K562 (cell line): ENCODE measurements around the gene CDR2L. TPM values are rescaled to one million over a fixed set of nuclear protein-coding genes. Genes with fewer than 3 reads are reported as not detected.

ENCODE experiments used
- ATF1 ChIP-seq, 2 experiments: fragments of 450-650 bp in 1 of 2; IDR thresholded peaks; 2 replicates each; pipeline ENCODE4 v1.6.1; 2016; ENCODE audit warnings: missing compliant biosample characterization in 1 of 2, missing genetic modification characterization in 1 of 2
- LARP7 ChIP-seq: fragments of 450-650 bp; IDR thresholded peaks from 2 replicates; pipeline ENCODE4 v1.6.1; 2016
- MAX ChIP-seq: sonication (generic); formaldehyde crosslinking; IDR thresholded peaks from 2 replicates; pipeline ENCODE4 v1.9.0; 2022; ENCODE audit warnings: mild to moderate bottlenecking, missing genetic modification reagents
- NFRKB ChIP-seq: fragments of 450-650 bp; IDR thresholded peaks from 2 replicates; pipeline ENCODE4 v1.6.1; 2016; ENCODE audit warnings: low read depth
- NFXL1 ChIP-seq: fragments of 450-650 bp; formaldehyde crosslinking; IDR thresholded peaks from 2 replicates; pipeline ENCODE4 v1.4.0; 2021; ENCODE audit warnings: mild to moderate bottlenecking
- NR3C1 ChIP-seq: sonication (generic); formaldehyde crosslinking; IDR thresholded peaks from 2 replicates; pipeline ENCODE4 v1.8.1; 2022; ENCODE audit warnings: missing genetic modification reagents
- RCOR1 ChIP-seq, 2 experiments: IDR thresholded peaks; 2 replicates each; pipeline ENCODE4 v1.6.1; 2012; ENCODE audit warnings: low read depth in 2 of 2, low read length in 2 of 2, borderline replicate concordance in 1 of 2, improper control_type of control experiment in 1 of 2
- SAFB2 ChIP-seq: fragments of 200-400 bp; formaldehyde crosslinking; IDR thresholded peaks from 2 replicates; pipeline ENCODE4 v1.6.1; 2018; ENCODE audit warnings: borderline replicate concordance, low read length, low read depth, moderate library complexity; ENCODE audit not compliant: severe bottlenecking
- TAF9B ChIP-seq: fragments of 450-650 bp; IDR thresholded peaks from 2 replicates; pipeline ENCODE4 v1.6.1; 2018; ENCODE audit warnings: mild to moderate bottlenecking; ENCODE audit not compliant: partially characterized antibody
- TEAD1 ChIP-seq, 2 experiments: fragments of 450-650 bp in 1 of 2; sonication (generic) in 1 of 2; formaldehyde crosslinking; IDR thresholded peaks; 2 replicates each; pipeline versions ENCODE4 v1.4.0 to v1.8.0; 2020 to 2022; ENCODE audit warnings: mild to moderate bottlenecking in 2 of 2, missing genetic modification reagents in 1 of 2
- ZBTB7A ChIP-seq: IDR thresholded peaks from 2 replicates; pipeline ENCODE4 v1.6.1; 2011; ENCODE audit warnings: low read depth, mild to moderate bottlenecking, low read length, moderate library complexity, borderline replicate concordance; ENCODE audit not compliant: control insufficient read depth
- ZNF263 ChIP-seq: sonication (generic); formaldehyde crosslinking; IDR thresholded peaks from 2 replicates; pipeline ENCODE4 v1.8.0; 2022; ENCODE audit warnings: mild to moderate bottlenecking, missing genetic modification reagents, borderline replicate concordance
- ZNF696 ChIP-seq: fragments of 250-450 bp; sonication (Bioruptor Pico); conservative IDR thresholded peaks from 2 replicates; pipeline ENCODE4 v1.4.0; 2020; ENCODE audit warnings: mild to moderate bottlenecking, moderate library complexity
- polyA plus RNA-seq, 8 experiments: library from polyadenylated mRNA; depleted of rRNA in 4 of 8; stranded (reverse) in 5 of 8; unstranded in 3 of 8; fragments of >200 nt; fragmentation: Nextera tagmentation in 2 of 8; fragmentation: Illumina TruSeq in 1 of 8; extraction: Ambion mirVana in 2 of 8; extraction: Trizol in 1 of 8; gene quantifications; 2 replicates each; pipeline versions ENCODE4 v1.2.1 to v1.2.3, GENCODE V29; 2011 to 2014; ENCODE audit warnings: inconsistent platforms in 1 of 8, missing spikeins in 1 of 8
- total RNA-seq, 7 experiments: library from RNA; depleted of rRNA in 6 of 7; stranded (reverse); fragments of >200 nt in 6 of 7; fragmentation: Illumina TruSeq in 2 of 7; extraction: Trizol in 2 of 7; gene quantifications; 2 replicates each; pipeline versions ENCODE4 v1.2.1 to v1.2.3, GENCODE V29; 2011 to 2021; ENCODE audit warnings: low replicate concordance in 1 of 7
- TF ChIP-seq, protein P1 (sequence below), 2 experiments: IDR thresholded peaks; 2 replicates each; pipeline ENCODE4 v1.6.1; 2011; ENCODE audit warnings: borderline replicate concordance in 1 of 2, control low read depth in 1 of 2, low read depth in 1 of 2, low read length in 1 of 2, mild to moderate bottlenecking in 1 of 2, mixed read lengths in 1 of 2, moderate library complexity in 1 of 2; ENCODE audit not compliant: insufficient read depth in 1 of 2, insufficient read length in 1 of 2, poor library complexity in 1 of 2, severe bottlenecking in 1 of 2; ENCODE audit errors: extremely low read depth in 1 of 2
- TF ChIP-seq, protein P2 (sequence below), 2 experiments: fragments of 450-650 bp in 1 of 2; sonication (generic) in 1 of 2; formaldehyde crosslinking; conservative IDR thresholded peaks; 2 replicates each; pipeline versions ENCODE4 v1.4.0 to v1.8.1; 2020 to 2022; ENCODE audit warnings: mild to moderate bottlenecking in 1 of 2, missing genetic modification reagents in 1 of 2
- TF ChIP-seq, protein P3 (sequence below): fragments of 250-450 bp; sonication (Bioruptor Pico); IDR thresholded peaks from 2 replicates; pipeline ENCODE4 v1.4.0; 2020; ENCODE audit warnings: mild to moderate bottlenecking, moderate library complexity, borderline replicate concordance
- TF ChIP-seq, protein P4 (sequence below): fragments of 450-650 bp; formaldehyde crosslinking; IDR thresholded peaks from 2 replicates; pipeline ENCODE4 v1.4.0; 2022; ENCODE audit warnings: missing genetic modification characterization

CDR2L gene
- total and polyA plus RNA-seq, 9 of the 15 experiments (the other 6 are each of a cell fraction or from before 2014, with no cell fraction given): 2.7 to 16.0 (median 7.3) TPM

- TF ChIP-seq, protein P1, sequence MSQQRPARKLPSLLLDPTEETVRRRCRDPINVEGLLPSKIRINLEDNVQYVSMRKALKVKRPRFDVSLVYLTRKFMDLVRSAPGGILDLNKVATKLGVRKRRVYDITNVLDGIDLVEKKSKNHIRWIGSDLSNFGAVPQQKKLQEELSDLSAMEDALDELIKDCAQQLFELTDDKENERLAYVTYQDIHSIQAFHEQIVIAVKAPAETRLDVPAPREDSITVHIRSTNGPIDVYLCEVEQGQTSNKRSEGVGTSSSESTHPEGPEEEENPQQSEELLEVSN (IDR thresholded peaks at IDR 0.05; ENCODE audit: borderline replicate concordance in 1 of 2, extremely low read depth in 1 of 2, insufficient read depth in 1 of 2, insufficient read length in 1 of 2, low read depth in 1 of 2, low read length in 1 of 2, poor library complexity in 1 of 2, severe bottlenecking in 1 of 2): peak in 1 of 2 experiments; percentile 24
- TF ChIP-seq, protein P2, sequence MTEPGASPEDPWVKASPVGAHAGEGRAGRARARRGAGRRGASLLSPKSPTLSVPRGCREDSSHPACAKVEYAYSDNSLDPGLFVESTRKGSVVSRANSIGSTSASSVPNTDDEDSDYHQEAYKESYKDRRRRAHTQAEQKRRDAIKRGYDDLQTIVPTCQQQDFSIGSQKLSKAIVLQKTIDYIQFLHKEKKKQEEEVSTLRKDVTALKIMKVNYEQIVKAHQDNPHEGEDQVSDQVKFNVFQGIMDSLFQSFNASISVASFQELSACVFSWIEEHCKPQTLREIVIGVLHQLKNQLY (CRISPR knock-in tag; conservative IDR thresholded peaks at IDR 0.05): 0 out of 4 replicates have a peak, but pooled peaks of 1 of the 2 experiments have one; percentile 32
- TF ChIP-seq NFXL1 (no peak), SAFB2 (no peak), NFRKB (peak; percentile 79), ATF1 (CRISPR knock-in tag; IDR thresholded peaks at IDR 0.05) (no peak), ATF1 (tag; IDR thresholded peaks at IDR 0.05) (peak; percentile 93), TEAD1 (CRISPR knock-in tag; IDR thresholded peaks at IDR 0.05) (no peak), TAF9B (peak; percentile 71), ZBTB7A (peak; percentile 98), NR3C1 (no peak), LARP7 (no peak), ZNF696 (CRISPR knock-in tag) (no peak), MAX (CRISPR knock-in tag) (no peak; the same call in 1 of the 2 replicates), ZNF263 (CRISPR knock-in tag) (0 out of 2 replicates have a peak, but pooled peaks have one; percentile 70), RCOR1 (IDR thresholded peaks at IDR 0.05; ENCODE audit: borderline replicate concordance in 1 of 2, low read depth in 2 of 2, low read length in 2 of 2) (0 out of 4 replicates have a peak, but pooled peaks of 1 of the 2 experiments have one; percentile 6)
- TF ChIP-seq, protein P3, sequence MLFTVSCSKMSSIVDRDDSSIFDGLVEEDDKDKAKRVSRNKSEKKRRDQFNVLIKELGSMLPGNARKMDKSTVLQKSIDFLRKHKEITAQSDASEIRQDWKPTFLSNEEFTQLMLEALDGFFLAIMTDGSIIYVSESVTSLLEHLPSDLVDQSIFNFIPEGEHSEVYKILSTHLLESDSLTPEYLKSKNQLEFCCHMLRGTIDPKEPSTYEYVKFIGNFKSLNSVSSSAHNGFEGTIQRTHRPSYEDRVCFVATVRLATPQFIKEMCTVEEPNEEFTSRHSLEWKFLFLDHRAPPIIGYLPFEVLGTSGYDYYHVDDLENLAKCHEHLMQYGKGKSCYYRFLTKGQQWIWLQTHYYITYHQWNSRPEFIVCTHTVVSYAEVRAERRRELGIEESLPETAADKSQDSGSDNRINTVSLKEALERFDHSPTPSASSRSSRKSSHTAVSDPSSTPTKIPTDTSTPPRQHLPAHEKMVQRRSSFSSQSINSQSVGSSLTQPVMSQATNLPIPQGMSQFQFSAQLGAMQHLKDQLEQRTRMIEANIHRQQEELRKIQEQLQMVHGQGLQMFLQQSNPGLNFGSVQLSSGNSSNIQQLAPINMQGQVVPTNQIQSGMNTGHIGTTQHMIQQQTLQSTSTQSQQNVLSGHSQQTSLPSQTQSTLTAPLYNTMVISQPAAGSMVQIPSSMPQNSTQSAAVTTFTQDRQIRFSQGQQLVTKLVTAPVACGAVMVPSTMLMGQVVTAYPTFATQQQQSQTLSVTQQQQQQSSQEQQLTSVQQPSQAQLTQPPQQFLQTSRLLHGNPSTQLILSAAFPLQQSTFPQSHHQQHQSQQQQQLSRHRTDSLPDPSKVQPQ: no peak
- TF ChIP-seq, protein P4, sequence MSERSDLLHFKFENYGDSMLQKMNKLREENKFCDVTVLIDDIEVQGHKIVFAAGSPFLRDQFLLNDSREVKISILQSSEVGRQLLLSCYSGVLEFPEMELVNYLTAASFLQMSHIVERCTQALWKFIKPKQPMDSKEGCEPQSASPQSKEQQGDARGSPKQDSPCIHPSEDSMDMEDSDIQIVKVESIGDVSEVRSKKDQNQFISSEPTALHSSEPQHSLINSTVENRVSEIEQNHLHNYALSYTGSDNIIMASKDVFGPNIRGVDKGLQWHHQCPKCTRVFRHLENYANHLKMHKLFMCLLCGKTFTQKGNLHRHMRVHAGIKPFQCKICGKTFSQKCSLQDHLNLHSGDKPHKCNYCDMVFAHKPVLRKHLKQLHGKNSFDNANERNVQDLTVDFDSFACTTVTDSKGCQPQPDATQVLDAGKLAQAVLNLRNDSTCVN: no peak
These were observed 59.2 kb downstream of the CDR2L start, which contains the start of the genes ATP5PD and KCTD2 (continued) for GRCh38 chr17:75046407-75047289.
